Epithelial cell of esophagus (primary cell): ENCODE results near the gene MYADM.
A peak's percentile ranks its signal among the peaks of the same experiment; 100 is the strongest.
"Not testable (repeated sequence)": the region's sequence is repeated elsewhere in the genome, so short reads cannot be mapped to it uniquely, and the experiment has no call there.

ENCODE experiments used
- DNase-seq: peaks from one replicate; pipeline ENCODE4 v3.0.0; 2010; ENCODE audit warnings: low read depth
- H3K4me3 ChIP-seq: 2 replicates; pipeline ENCODE4 v1.5.1; 2011; ENCODE audit warnings: mild to moderate bottlenecking, low read length, control low read depth
- CTCF ChIP-seq: IDR thresholded peaks from 2 replicates; pipeline ENCODE4 v1.5.1; 2011; ENCODE audit warnings: low read depth, mild to moderate bottlenecking, low read length, control low read depth, inconsistent platforms; ENCODE audit not compliant: insufficient read depth; ENCODE audit errors: missing control alignments

Gene MYADM

GRCh38 chr19:53828531-53828930 lies 39.2 kb upstream of the MYADM start:
- no peak for TF ChIP-seq CTCF
- DNase-seq = no peak
- no peak overlapping the region for H3K4me3 ChIP-seq

- not testable (repeated sequence) for DNase-seq, H3K4me3 ChIP-seq
Observed at GRCh38 chr19:53832861-53833260, 34.8 kb upstream of the MYADM start.

GRCh38 chr19:53838446-53838845 lies 29.2 kb upstream of the MYADM start:
- not testable (repeated sequence) for H3K4me3 ChIP-seq, DNase-seq

GRCh38 chr19:53840241-53840640 lies 27.4 kb upstream of the MYADM start:
- DNase-seq, H3K4me3 ChIP-seq: not testable (repeated sequence)

GRCh38 chr19:53840914-53841313 lies 26.8 kb upstream of the MYADM start:
- DNase-seq = peak; percentile 90
- H3K4me3 ChIP-seq = not testable (repeated sequence)

- H3K4me3 ChIP-seq = no peak overlapping the region
- no peak for DNase-seq
- no peak for TF ChIP-seq CTCF
Observed at GRCh38 chr19:53844849-53845246, 22.8 kb upstream of the MYADM start.

GRCh38 chr19:53847555-53847954 lies 20.1 kb upstream of the MYADM start:
- no peak for DNase-seq
- no peak overlapping the region for H3K4me3 ChIP-seq
- TF ChIP-seq CTCF = no peak

- TF ChIP-seq CTCF = no peak
- DNase-seq = no peak
- no peak overlapping the region for H3K4me3 ChIP-seq
Observed at GRCh38 chr19:53849237-53849676, 18.4 kb upstream of the MYADM start.

- no peak overlapping the region for H3K4me3 ChIP-seq
- no peak for DNase-seq
- TF ChIP-seq CTCF = no peak
Observed at GRCh38 chr19:53853707-53854106, 14.0 kb upstream of the MYADM start.
